ENCODE measurements around the gene MLPH.

- no peak for TF ChIP-seq CTCF (IDR thresholded peaks at IDR 0.05)
- TF ChIP-seq POLR2A (IDR thresholded peaks at IDR 0.05): no peak
These were observed 55.1 kb downstream of the MLPH start for GRCh38 chr2:237542001-237542704.

Data from breast epithelium (tissue), 3 donors.